ENCODE results near the gene HUNK. TPM values are rescaled to one million over a fixed set of nuclear protein-coding genes. Genes with fewer than 3 reads are reported as not detected.
A peak's percentile ranks its signal among the peaks of the same experiment; 100 is the strongest.

The HUNK gene
- total and polyA plus RNA-seq, 2 experiments from 2014 or later: 1.6 to 5.1 TPM

DNA sequence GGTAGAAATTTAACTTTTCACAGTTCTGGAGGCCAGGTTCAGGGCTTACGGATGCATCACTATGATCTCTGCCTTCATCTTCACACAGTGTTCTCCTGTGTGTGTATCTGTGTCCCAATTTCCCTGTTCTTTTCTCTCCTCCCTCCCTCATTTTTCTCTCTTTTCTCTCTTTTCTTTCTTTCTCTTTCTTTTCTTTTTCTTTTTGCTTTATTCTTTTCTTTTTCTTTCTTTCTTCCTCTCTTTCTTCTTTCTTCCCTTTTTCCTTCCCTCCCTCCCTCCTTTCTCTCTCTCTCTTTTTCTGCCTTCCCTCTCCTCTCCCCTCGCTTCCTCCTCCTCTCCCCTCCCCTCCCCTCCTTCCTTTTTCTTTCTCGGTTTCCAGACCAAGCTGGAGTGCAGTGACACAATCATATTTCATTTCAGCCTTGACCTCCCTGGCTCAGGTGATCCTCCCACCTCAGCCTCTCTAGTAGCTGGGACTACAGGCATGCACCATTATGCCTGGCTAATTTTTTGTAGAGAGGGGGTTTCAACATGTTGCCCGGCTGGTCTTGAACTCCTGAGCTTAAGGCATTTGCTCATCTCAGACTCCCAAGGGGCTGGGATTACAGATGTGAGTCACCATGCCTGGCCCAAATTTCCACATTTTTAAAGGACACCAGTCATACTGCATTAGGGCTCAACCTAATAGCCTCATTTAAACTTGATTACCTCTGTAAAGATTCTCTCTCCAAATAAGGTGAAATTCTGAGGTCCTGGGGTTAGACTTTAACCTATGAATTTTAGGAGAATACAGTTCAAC lies 115.9 kb downstream of the HUNK start:
- no peak overlapping the region for H3K27ac ChIP-seq (ENCODE audit: low read depth)
- no peaks in the 10 kb centered on the region for H3K36me3 ChIP-seq (ENCODE audit: insufficient read depth)
- Mint-ChIP-seq H3K27me3 (ENCODE audit: insufficient read depth, low read depth, poor library complexity) (peaks cover 8% of the 10 kb centered on the region), H3K9me3 (no peaks in the 10 kb centered on the region), H3K36me3 (ENCODE audit: low read depth) (no peaks in the 10 kb centered on the region), H3K4me1 (peaks cover 17% of the 10 kb centered on the region), H3K4me3 (no peak overlapping the region), H3K27ac (no peak overlapping the region)
- H3K4me2 ChIP-seq: no peak overlapping the region
- H3K4me3 ChIP-seq: no peak overlapping the region
- H3K79me2 ChIP-seq (replicated peaks; ENCODE audit: insufficient read depth): no peaks in the 10 kb centered on the region
- H3K9me2 ChIP-seq (ENCODE audit: insufficient read depth): no peaks in the 10 kb centered on the region
- no peak for TF ChIP-seq CREB1 (CRISPR knock-in tag; IDR thresholded peaks at IDR 0.05; ENCODE audit: low read depth)
- H3K4me1 ChIP-seq (ENCODE audit: insufficient read depth): no peaks in the 10 kb centered on the region
- H3K27me3 ChIP-seq (ENCODE audit: insufficient read depth): no peaks in the 10 kb centered on the region
- H3F3A ChIP-seq (replicated peaks; ENCODE audit: low read depth): no peaks in the 10 kb centered on the region
- H4K20me1 ChIP-seq (replicated peaks; ENCODE audit: insufficient read depth): no peaks in the 10 kb centered on the region; the same call in 1 of the 2 replicates
- ATAC-seq: no peak
- DNase-seq (ENCODE audit: low spot score): no peak
- H2AFZ ChIP-seq: no peak overlapping the region

DNA sequence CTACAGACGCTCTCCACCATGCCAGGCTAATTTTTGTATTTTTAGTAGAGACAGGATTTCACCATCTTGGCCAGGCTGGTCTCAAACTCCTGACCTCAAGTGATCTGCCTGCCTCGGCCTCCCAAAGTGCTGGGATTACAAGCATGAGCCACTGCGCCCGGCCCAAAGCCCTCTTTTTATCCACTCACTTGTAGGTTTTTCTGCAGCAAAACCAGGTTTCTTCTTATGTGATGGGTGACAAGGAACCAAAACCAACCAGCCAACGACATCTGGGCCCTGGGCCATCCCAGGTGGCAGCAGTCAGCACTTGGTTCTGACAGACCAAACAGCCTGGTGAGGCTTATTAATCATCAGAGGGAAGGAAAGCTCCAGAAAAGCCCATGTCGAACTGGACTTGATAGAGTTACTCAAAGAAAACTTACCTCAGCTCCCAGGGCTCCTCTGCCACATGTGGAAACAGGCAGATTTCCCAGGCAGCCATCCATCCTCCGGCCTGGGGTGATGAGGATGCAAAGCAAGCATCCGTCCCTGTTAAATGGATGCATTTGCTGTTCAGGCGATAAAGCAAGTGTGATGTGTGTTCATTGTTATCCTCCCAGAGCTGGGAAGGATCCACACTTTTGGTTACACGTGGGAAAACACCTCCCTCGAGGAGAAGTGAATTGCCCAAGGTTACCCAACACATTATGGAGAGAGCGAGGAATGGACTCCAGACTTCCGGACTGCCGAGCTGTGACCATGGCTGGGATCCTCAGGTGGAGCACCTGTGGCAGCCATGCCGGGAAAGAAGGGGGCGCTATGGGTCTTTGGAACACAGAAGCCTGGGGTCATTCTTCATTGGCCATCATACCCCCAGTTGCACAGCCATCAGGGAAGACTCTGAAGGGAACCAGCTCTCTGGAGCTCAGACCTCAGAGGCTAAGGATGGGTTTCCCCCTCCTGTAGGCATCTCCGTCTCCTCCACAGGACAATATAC lies 118.8 kb downstream of the HUNK start:
- no peak overlapping the region for H3K4me2 ChIP-seq
- H3K4me3 Mint-ChIP-seq: no peak overlapping the region
- H2AFZ ChIP-seq: no peak overlapping the region
- H3K79me2 ChIP-seq (replicated peaks; ENCODE audit: insufficient read depth): no peaks in the 10 kb centered on the region
- DNase-seq (ENCODE audit: low spot score): peak; percentile 78
- no peak overlapping the region for H3K27ac Mint-ChIP-seq
- H3K27ac ChIP-seq (ENCODE audit: low read depth): no peak overlapping the region
- H3K4me1 Mint-ChIP-seq: peaks cover 17% of the 10 kb centered on the region
- TF ChIP-seq, protein P1, sequence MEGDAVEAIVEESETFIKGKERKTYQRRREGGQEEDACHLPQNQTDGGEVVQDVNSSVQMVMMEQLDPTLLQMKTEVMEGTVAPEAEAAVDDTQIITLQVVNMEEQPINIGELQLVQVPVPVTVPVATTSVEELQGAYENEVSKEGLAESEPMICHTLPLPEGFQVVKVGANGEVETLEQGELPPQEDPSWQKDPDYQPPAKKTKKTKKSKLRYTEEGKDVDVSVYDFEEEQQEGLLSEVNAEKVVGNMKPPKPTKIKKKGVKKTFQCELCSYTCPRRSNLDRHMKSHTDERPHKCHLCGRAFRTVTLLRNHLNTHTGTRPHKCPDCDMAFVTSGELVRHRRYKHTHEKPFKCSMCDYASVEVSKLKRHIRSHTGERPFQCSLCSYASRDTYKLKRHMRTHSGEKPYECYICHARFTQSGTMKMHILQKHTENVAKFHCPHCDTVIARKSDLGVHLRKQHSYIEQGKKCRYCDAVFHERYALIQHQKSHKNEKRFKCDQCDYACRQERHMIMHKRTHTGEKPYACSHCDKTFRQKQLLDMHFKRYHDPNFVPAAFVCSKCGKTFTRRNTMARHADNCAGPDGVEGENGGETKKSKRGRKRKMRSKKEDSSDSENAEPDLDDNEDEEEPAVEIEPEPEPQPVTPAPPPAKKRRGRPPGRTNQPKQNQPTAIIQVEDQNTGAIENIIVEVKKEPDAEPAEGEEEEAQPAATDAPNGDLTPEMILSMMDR (conservative IDR thresholded peaks at IDR 0.05; ENCODE audit: low read depth in 2 of 2): peak; percentile 57 to 72
- TF ChIP-seq CREB1 (CRISPR knock-in tag; IDR thresholded peaks at IDR 0.05; ENCODE audit: low read depth): no peak
- H3K27me3 Mint-ChIP-seq (ENCODE audit: insufficient read depth, low read depth, poor library complexity): peaks cover 5% of the 10 kb centered on the region
- peak; percentile 92 for ATAC-seq
- H3K27me3 ChIP-seq (ENCODE audit: insufficient read depth): no peaks in the 10 kb centered on the region
- no peaks in the 10 kb centered on the region; the same call in 1 of the 2 replicates for H4K20me1 ChIP-seq (replicated peaks; ENCODE audit: insufficient read depth)
- H3K9me3 Mint-ChIP-seq: no peaks in the 10 kb centered on the region
- H3K36me3 ChIP-seq (ENCODE audit: insufficient read depth): no peaks in the 10 kb centered on the region
- no peaks in the 10 kb centered on the region for H3K9me2 ChIP-seq (ENCODE audit: insufficient read depth)
- no peaks in the 10 kb centered on the region for H3F3A ChIP-seq (replicated peaks; ENCODE audit: low read depth)
- no peaks in the 10 kb centered on the region; the same call in 2 of the 3 replicates for H3K36me3 Mint-ChIP-seq (ENCODE audit: low read depth)
- no peak overlapping the region for H3K4me3 ChIP-seq
- H3K4me1 ChIP-seq (ENCODE audit: insufficient read depth): no peaks in the 10 kb centered on the region

DNA sequence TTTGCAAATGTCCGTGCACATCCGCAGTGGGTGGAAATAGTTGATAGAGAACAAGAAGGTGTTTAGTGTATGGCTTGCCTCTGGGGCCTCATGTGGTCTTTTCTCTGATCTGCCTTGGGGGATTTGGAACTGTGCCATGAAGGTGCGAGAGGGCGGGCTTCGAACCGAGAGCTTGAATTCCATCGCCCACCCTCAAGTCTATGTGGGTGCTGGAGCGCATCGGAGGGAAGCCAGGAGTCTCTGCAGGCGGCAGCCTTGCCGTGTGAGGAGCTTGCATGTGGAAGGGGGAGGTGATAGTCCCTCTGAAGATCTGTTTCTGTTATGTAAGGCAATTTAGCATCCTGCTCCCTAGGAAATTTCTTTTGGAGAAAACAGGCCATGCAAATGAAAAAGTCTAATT lies 119.6 kb downstream of the HUNK start:
- Mint-ChIP-seq H3K4me1 (peaks cover 15% of the 10 kb centered on the region), H3K9me3 (no peaks in the 10 kb centered on the region), H3K36me3 (ENCODE audit: low read depth) (no peaks in the 10 kb centered on the region; the same call in 2 of the 3 replicates), H3K27ac (no peak overlapping the region), H3K4me3 (no peak overlapping the region), H3K27me3 (ENCODE audit: insufficient read depth, low read depth, poor library complexity) (peaks cover 5% of the 10 kb centered on the region)
- Histone ChIP-seq H2AFZ (no peak overlapping the region), H3K36me3 (ENCODE audit: insufficient read depth) (no peaks in the 10 kb centered on the region), H3K79me2 (replicated peaks; ENCODE audit: insufficient read depth) (no peaks in the 10 kb centered on the region), H3K27ac (ENCODE audit: low read depth) (no peak overlapping the region), H3K27me3 (ENCODE audit: insufficient read depth) (no peaks in the 10 kb centered on the region), H3F3A (replicated peaks; ENCODE audit: low read depth) (no peaks in the 10 kb centered on the region), H3K4me3 (no peak overlapping the region), H3K4me1 (ENCODE audit: insufficient read depth) (no peaks in the 10 kb centered on the region), H3K9me2 (ENCODE audit: insufficient read depth) (no peaks in the 10 kb centered on the region), H4K20me1 (replicated peaks; ENCODE audit: insufficient read depth) (no peaks in the 10 kb centered on the region; the same call in 1 of the 2 replicates), H3K4me2 (no peak overlapping the region)
- ATAC-seq (no peak), DNase-seq (ENCODE audit: low spot score) (no peak)
- TF ChIP-seq STAT1 (IDR thresholded peaks at IDR 0.05; ENCODE audit: unreplicated experiment) (no peak), JUNB (IDR thresholded peaks at IDR 0.05; ENCODE audit: unreplicated experiment) (no peak), EZH2phosphoT487 (IDR thresholded peaks at IDR 0.05; ENCODE audit: unreplicated experiment) (no peak), ZNF331 (CRISPR knock-in tag; IDR thresholded peaks at IDR 0.05; ENCODE audit: low read depth) (no peak)
- TF ChIP-seq, protein P1 (conservative IDR thresholded peaks at IDR 0.05; ENCODE audit: low read depth in 2 of 2): no peak
